Stimulated activated CD4-positive, alpha-beta T cell treated with anti-CD3 and anti-CD28 coated beads, Interleukin-1b, Interleukin-23, amount 100 ng/mL, for 48 hours (primary cell): ENCODE results near the gene POU4F1.

Experiments used
- DNase-seq: peaks from one replicate; pipeline ENCODE4 v3.0.0-alpha.2; 2020

Gene POU4F1

GRCh38 chr13:78589206-78589605 lies 14.1 kb downstream of the POU4F1 start:
- DNase-seq = no peak

GRCh38 chr13:78587395-78587794 lies 16.0 kb downstream of the POU4F1 start:
- DNase-seq = no peak

- no peak for DNase-seq
Observed at GRCh38 chr13:78586706-78587105, 16.6 kb downstream of the POU4F1 start.

GRCh38 chr13:78576261-78576660 lies 27.1 kb downstream of the POU4F1 start:
- DNase-seq = no peak

- DNase-seq = no peak
Observed at GRCh38 chr13:78572459-78572858, 30.9 kb downstream of the POU4F1 start.

GRCh38 chr13:78569029-78569428 lies 34.3 kb downstream of the POU4F1 start:
- no peak for DNase-seq

- DNase-seq = no peak
Observed at GRCh38 chr13:78566631-78567030, 36.7 kb downstream of the POU4F1 start.

GRCh38 chr13:78562237-78562889 lies 41.0 kb downstream of the POU4F1 start:
- no peak for DNase-seq
